ELF-1 (cell line): ENCODE data around the gene ALDH1A3.

Experiments
- DNase-seq: peaks from one replicate; pipeline ENCODE4 v3.0.0-alpha.2; 2016; ENCODE audit warnings: low read depth, low spot score

Gene ALDH1A3

GRCh38 chr15:100901702-100902435 lies 22.2 kb downstream of the ALDH1A3 start:
- DNase-seq: no peak

- no peak for DNase-seq
These were observed 23.0 kb downstream of the ALDH1A3 start for GRCh38 chr15:100902436-100903167.

GRCh38 chr15:100903168-100903554 lies 23.5 kb downstream of the ALDH1A3 start:
- no peak for DNase-seq

DNA sequence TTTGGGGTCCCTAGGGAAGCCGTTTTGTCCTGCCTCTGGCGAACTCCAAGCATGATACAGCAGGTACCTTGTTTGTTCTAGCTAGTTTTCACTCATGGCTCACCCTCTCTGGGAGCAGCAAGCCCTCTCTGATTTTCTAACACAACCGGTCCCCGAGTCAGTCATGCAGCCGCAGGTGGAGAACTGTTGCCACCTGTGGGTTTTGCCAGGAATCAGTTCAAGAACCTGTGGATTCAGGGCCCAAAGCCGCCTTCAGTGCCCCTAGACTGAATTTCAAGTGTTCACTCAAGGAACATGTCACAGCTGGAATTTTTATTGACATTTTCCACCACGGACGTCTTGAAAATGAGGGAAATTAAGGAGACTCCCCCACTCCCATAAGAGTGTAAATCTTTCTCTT lies 26.2 kb downstream of the ALDH1A3 start:
- DNase-seq: no peak

GRCh38 chr15:100908466-100908865 lies 28.8 kb downstream of the ALDH1A3 start:
- no peak for DNase-seq

- DNase-seq: no peak
These were observed 29.9 kb downstream of the ALDH1A3 start for GRCh38 chr15:100909565-100909964.

- no peak for DNase-seq
These were observed 30.6 kb downstream of the ALDH1A3 start for GRCh38 chr15:100909989-100910955.

- no peak for DNase-seq
These were observed 31.5 kb downstream of the ALDH1A3 start for GRCh38 chr15:100911086-100911485.

DNA sequence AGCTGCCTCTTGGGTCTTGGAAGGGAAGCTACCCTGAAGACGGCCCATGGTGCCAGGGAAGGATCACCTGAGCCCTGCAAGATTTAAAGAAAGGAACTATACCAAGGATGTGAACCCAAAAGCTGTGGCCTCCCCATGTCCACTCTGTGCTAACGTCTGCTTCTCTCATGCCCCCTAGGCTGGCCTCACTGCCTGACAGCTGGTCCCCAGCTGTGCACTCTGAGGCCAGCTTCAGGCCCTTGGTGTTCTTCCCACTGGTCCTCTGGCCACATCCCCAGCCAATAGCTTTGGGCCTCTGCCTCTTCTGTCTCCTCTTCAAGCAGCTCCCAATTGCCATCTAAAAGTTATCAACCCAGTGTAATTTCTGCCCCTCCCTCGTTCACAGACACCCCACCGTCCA lies 34.3 kb downstream of the ALDH1A3 start:
- DNase-seq: no peak

GRCh38 chr15:100914876-100915275 lies 35.2 kb downstream of the ALDH1A3 start:
- DNase-seq: peak; percentile 67

- peak; percentile 89 for DNase-seq
These were observed 38.5 kb downstream of the ALDH1A3 start for GRCh38 chr15:100918034-100918689.

DNA sequence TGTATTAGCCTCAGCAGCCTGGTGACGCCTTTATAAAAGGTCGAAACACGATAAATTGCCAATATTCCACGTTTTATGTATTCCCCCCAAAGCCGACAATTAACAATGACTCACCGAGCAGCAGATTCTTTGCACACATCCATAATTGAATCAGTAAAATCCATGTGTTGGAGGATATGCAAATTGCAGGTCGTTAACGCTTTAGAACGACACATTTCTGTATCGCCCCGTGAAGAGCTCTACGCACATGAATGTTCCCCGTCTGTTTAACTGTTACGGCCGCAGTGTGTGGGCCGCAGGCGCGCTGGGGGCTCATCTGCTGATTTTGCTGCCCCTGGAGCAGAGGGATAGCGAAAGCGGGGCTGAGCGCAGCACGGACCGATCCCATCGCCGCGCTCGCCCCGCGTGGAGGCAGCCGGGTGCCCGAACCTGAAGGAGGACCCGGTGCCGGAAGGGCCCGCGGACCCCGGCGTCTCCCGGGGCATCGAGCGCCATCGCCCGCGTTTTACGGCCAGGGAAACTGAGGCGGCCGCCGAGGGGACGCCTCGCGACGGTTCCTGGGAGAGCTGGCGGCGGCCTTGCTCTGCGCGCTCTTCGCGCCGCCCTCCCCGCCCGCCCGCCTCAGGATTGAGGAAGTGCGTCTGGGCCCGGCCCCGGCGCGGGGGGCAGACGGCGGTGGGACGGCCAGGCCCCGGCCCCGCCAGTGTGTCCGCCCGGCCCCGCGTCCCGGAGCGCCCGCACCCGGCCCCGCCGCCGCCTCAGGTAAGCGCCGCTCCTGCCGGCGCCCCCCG lies 39.3 kb downstream of the ALDH1A3 start, which contains the start of gene LRRK1:
LRRK1 (plus strand) TSS at position 668 of the 791 bp plus-strand sequence. CDS start 5,276 bp downstream, outside the sequence.
- DNase-seq: peak; percentile 40

- no peak for DNase-seq
These were observed 40.1 kb downstream of the ALDH1A3 start for GRCh38 chr15:100919481-100920405.

DNA sequence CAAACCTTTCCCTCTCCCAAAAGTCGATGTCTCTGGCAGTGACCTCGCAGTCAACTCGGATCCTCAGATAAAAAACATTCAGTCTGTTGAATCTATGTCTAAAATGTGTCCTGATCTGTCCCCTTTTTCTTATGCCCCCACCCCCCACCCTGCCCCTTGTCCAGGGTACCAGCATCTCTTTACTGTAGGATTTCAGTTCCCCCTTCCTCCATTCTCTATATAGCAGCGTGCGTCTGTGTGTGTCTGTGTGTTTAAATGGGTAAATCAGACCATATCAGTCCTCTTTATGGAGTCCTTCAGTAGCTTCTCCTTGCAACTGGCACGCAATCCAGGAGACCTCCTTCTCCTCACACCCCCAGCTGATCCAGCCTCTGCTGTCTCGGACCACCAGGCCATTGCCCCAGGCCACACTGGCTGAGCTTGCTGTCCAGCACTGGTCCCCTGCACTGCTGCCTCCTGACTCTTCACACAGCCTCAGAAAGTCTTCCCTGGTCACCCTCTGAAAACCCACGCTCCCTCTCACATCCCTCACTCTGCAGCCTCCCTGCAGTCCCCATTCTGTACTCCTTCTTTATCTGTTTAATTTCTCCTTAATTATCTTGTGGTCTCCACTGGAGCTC lies 41.0 kb downstream of the ALDH1A3 start:
- peak; percentile 43 for DNase-seq

GRCh38 chr15:100922192-100923040 lies 42.8 kb downstream of the ALDH1A3 start:
- no peak for DNase-seq

- DNase-seq: no peak
These were observed 43.4 kb downstream of the ALDH1A3 start for GRCh38 chr15:100923076-100923475.

GRCh38 chr15:100923902-100924301 lies 44.3 kb downstream of the ALDH1A3 start:
- no peak for DNase-seq

GRCh38 chr15:100924436-100924835 lies 44.8 kb downstream of the ALDH1A3 start:
- no peak for DNase-seq
